Nucleus accumbens (tissue), 56 donors: ENCODE measurements around the gene APBA2.

Experiments
- DNase-seq, 56 donors: peaks; one replicate each; lab custom pipeline; 2025; lab: John Stamatoyannopoulos, UW

The APBA2 gene

GRCh38 chr15:28977377-28978010 lies 91.7 kb downstream of the APBA2 start:
- peak in 52 of 56 donors; percentile 19 to 90 (median 72) for DNase-seq

GRCh38 chr15:28978011-28978378 lies 92.2 kb downstream of the APBA2 start:
- peak in 1 of 56 donors; percentile 47 for DNase-seq

DNA sequence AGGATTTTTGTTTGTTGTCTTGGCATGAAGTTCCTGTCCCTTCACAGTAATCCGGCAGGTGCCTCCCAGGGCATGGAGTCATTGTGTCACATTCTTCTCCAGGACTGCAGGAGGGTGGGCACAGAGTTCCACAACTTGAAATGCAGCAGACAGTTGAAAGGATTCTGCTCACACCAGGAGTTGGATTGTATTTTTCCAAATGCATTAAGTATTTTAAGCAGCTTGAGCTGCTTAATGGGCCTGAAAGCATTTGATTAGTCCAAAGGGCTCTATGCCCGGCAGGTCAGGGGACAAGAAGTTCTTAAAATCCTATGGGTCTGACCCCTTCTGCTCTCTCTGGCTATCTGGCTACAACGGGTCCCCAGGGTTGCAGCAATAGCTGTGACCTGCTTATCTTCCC lies 92.9 kb downstream of the APBA2 start:
- no peak for DNase-seq

DNA sequence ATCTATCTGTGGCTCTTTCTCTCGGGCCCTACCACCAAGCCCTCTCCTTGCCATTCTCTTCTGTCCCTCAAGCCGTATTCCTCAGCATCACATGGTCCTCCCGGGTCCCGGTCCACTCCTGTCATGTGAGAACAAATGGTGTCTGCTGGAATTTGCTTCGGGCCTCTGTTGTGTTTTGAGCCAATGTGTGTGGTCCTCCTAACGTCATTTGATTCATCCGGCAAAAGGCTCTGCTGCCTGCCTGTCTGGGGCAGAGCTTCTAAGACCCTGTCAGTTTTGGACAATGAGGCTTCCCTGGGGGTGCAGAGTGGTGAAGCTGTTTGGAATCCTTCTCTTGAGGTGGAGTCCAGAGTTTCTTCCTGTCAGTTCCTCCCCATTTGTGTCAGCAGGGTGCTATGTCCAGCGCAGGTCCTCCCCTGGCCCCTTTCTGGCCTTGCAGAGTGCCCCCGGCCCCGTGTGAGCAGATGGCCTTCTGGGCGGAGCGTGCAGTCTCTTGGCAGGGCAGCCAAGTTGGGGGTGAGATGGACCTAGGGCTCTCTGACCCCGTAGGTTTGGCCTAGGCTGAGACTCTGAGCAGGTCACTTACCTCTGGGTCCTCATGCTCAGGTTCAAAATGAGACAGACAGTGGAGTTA lies 93.6 kb downstream of the APBA2 start:
- DNase-seq: no peak

- DNase-seq: no peak
Observed at GRCh38 chr15:28980709-28981350, 95.1 kb downstream of the APBA2 start.

DNA sequence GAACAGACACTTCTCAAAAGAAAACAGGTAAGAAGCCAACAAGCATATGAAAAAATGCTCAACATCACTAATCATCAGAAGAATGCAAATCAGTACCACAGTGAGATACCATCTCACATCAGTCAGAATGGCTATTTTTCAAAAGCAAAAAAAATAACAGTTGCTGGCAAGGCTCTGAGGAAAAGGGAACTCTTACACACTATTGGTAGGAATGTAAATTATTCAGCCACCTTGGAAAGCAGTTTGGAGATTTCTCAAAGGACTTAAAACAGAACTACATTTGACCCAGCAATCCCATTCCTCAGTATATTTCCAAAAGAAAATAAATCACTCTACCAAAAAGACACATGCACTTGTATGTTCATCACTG lies 95.6 kb downstream of the APBA2 start:
- DNase-seq: no peak

DNA sequence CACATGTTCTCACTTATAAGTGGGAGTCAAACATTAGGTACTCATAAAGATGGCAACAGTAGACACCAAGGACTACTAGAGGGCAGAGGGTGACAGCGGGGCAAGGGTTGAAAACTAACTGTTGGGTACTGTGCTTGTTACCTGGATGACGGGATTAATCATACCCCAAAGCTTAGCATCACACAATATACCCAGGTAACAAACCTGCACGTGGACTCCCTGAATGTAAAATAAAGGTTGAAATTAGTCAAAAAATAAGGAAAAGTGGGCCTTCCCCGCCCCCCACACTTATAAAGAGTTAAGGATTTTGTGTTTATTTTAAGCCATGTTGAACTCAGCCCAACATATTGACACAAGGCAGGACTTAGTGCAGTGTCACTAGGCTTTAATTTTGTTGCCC lies 96.1 kb downstream of the APBA2 start:
- DNase-seq: no peak

- DNase-seq: no peak
Observed at GRCh38 chr15:28982886-28983285, 97.1 kb downstream of the APBA2 start.

DNA sequence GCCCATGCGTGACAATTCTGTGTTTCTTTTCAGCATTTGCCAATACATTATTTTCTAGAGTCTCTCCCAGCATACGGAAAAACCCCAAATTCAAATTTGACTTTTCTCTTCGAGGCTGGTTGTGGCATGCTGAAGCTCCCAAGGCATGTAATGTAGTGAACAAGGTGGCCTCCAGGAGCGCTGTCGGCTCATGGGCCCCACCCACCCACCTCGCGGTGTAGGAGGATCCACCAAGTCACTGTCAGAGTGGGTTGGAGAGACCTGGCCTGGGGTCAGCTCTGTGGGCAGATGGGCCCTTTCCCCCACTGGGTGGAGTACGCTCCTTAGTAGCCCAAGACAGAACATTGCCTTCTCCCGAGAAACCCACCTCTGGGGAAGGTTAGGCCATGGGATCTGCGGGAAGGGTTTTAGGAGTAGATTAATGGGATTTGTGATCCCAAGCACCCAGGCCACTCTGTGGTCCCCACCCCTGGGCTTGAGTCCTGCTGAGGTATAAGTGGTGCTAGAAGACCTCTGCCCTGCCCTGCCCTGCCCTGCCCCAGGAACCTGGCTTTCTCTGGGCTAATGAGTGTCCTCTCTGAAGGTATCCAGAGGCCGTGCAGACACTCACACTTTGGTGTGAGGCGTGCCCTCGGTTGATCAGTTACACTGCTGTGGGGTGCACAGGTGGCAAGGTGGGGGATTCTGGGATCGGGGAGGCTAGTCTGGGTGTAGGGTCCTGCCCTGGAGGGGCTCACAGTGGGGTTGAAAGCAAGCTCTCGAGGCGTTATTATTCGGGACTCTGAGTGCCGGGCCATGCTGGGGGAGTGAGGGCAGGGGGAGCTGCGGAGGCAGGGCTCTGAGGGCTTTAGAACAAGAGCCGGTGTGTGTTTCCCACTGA lies 97.9 kb downstream of the APBA2 start:
- no peak for DNase-seq

DNA sequence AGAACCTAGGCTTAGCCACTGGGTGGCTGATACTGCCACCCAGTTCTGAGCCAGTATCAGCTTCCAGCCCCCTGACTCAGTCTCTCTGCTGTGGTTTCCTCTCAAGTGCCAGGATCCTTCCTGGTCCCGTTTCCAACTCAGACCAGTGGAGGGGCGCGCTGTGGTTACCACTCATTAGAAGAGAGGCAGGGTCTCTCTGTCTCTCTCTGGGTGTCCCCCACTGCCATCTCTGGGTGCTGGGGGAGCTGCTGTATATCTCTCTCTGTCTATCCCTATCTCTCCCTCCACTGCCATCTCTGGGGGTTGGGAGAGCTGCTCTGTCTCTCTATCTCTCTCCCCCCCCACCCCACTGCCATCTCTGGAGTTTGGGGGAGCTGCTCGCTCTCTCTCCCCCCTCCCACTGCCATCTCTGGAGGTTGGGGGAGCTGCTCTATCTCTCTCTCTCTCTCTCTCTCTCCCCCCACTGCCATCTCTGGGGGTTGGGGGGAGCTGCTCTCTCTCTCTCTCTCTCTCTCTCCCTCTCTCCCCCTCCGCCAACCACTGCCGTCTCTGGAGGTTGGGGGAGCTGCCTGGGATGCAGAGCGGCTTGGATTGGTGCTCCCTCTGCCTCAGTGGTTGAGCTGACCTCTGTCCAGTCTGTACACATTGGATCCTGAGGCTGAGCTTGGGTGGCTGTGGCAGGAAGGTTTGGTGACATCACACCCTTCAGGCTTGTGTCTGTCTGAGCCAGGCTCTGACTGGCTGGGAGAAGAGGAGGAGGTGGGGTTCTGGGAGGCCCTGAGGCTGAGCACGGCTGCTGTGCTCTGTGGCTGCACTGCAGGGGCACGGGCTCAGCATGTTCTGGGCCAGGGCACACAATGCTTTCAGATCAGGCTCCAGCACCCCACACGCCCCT lies 98.9 kb downstream of the APBA2 start:
- peak in 54 of 56 donors; percentile 39 to 95 (median 86) for DNase-seq

- no peak for DNase-seq
Observed at GRCh38 chr15:28985316-28985645, 99.5 kb downstream of the APBA2 start.

DNA sequence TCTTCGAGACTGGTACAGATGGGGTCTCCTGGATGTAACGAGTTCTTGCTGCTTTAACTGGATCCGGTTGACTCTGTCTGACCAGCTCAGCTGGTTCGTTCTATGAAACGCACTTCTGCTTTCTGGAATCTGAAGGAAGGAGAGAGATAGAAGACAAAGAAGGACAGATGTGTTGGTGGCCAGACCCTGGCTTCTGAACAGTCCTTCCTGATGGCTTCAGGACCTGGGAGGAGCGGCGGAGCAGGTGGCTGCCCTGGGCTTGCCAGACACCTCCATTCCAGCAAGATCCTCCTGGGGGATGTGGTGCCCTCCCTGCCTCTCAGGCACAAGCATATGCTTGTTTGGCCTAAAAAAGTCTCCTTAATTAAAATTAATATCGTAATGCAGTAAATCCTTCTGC lies 99.9 kb downstream of the APBA2 start:
- no peak for DNase-seq

DNA sequence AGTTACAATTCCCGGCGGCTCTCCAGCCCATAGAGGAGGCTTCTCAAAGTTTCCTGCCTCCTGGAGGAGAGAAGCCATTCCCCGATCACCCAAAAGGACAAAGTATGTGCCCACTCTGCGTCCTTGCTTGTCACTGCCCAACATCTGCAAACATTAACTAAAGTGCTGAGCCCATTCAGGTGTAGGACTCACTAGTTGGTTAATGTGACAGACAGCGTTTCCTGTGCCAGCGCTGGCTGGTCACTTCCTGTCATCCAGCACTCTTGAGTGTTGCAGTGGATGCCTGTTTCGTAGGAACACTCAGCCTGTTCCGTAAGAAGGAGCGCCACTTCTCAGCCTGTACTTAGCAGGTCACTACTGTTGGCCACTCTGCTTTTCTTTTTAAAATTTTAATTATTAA lies 100.3 kb downstream of the APBA2 start:
- DNase-seq: no peak

- DNase-seq: no peak
Observed at GRCh38 chr15:28986726-28987125, 101.0 kb downstream of the APBA2 start.

DNA sequence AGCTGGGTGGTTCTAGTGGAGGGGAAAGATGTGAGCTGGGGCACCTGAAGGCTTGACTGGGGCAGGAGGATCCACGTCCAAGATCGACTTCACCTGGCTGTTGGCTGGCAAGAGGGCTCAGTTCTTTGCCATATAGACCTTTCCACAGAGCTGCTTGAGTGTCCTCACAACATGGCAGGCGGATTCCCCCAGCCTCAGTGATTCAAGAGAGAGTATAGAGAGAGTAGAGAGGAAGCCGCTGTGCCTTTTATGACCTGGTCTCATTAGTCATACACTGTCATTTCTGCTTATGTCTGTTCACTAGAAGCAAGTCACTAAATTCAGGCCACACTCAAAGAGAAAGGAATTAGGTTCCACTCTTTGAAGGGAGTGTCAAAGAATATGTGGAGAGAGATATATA lies 101.6 kb downstream of the APBA2 start:
- no peak for DNase-seq

- DNase-seq: peak in 50 of 56 donors; percentile 25 to 84 (median 68)
Observed at GRCh38 chr15:28989239-28989830, 103.6 kb downstream of the APBA2 start.

DNA sequence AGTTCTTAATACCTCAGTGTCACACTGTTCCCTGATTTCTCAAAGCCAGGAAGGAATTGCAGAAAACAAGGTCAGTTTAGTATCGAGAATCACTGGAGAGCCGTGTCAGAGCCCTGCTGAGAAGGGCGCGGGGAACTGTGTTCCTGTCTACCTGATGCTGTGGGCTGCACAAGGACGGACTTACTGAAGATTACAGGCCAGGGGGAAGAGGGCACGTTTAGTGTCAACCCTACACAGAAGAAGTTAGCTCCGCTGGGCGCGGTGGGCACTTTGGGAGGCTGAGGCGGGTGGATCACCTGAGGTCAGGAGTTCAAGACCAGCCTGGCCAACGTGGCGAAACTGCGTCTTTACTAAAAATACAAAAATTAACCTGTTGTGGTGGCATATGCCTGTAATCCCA lies 104.1 kb downstream of the APBA2 start:
- peak in 1 of 56 donors; percentile 57 for DNase-seq

DNA sequence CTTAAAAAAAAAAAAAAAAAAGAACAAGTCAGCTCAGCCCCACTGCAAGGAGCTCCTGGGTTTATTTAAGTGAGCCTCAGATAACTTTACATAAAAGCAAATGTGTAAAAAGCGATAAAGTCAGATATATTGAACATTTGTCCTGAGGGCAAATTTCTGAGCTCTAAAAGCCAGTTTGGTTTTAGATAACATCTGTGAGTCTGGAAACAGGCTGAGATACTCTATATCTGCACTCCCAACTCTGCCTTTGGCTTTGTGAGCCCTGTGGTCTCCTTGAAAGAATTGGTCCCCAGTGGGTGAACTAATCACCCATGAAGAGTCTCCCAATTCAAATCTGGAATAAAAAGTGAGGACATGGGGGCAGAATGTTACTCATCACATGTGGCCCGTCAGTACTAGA lies 104.6 kb downstream of the APBA2 start:
- DNase-seq: no peak

- peak in 18 of 56 donors; percentile 17 to 63 (median 40) for DNase-seq
Observed at GRCh38 chr15:28991236-28992171, 105.7 kb downstream of the APBA2 start.
